22Rv1 (cell line): ENCODE measurements around the gene PIGN.
"Not testable (repeated sequence)": the region's sequence is repeated elsewhere in the genome, so short reads cannot be mapped to it uniquely, and the experiment has no call there.

Source experiments
- H3K27ac ChIP-seq: fragments of 450-650 bp; 2 replicates; pipeline ENCODE4 v1.5.1; 2017
- ZFX ChIP-seq: fragments of 450-650 bp; IDR thresholded peaks from 2 replicates; pipeline ENCODE4 v1.6.1; 2017; ENCODE audit warnings: antibody characterized with exemption, borderline replicate concordance
- TF ChIP-seq, protein P1 (sequence below): fragments of 450-650 bp; IDR thresholded peaks from 2 replicates; pipeline ENCODE4 v1.5.1; 2017; ENCODE audit warnings: mild to moderate bottlenecking

The PIGN gene

DNA sequence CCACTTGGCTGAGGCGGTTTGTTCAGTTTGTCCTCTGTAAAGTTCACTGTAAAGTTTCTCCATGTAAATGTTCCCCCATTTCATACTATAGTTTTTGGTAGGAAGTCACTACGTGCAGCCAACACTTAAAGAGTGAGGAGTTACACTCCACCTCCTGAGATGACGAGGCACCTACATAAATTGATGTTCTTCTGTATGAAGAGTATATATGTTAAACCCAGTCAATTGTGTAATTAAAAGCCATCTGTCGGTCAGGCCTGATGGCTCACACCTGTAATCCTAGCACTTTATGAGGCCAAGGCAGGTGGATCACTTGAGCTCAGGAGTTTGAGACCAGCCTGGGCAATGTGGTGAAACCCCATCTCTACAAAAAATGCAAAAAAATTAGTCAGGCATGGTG lies 7.6 kb downstream of the PIGN start:
- H3K27ac ChIP-seq: no peak overlapping the region
- no peak for TF ChIP-seq ZFX
- TF ChIP-seq, protein P1, sequence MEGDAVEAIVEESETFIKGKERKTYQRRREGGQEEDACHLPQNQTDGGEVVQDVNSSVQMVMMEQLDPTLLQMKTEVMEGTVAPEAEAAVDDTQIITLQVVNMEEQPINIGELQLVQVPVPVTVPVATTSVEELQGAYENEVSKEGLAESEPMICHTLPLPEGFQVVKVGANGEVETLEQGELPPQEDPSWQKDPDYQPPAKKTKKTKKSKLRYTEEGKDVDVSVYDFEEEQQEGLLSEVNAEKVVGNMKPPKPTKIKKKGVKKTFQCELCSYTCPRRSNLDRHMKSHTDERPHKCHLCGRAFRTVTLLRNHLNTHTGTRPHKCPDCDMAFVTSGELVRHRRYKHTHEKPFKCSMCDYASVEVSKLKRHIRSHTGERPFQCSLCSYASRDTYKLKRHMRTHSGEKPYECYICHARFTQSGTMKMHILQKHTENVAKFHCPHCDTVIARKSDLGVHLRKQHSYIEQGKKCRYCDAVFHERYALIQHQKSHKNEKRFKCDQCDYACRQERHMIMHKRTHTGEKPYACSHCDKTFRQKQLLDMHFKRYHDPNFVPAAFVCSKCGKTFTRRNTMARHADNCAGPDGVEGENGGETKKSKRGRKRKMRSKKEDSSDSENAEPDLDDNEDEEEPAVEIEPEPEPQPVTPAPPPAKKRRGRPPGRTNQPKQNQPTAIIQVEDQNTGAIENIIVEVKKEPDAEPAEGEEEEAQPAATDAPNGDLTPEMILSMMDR: no peak

DNA sequence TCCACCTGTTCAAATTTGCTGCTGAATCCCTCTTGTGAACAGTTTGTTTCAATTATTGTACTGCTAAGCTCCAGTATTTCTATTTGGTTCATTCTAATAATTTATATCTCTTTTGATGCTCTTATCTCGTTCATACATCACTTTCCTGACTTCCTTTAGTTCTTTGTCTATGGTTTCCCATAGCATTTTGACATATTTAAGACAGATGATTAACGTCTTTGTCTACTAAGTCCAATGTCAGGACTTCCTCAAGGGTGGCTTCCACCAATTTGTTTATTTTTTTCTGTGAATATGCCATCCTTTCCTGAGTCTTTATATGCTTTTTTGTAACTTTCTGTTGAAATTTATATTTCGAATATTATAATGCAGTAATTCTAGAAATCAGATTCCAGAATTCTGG lies 9.6 kb downstream of the PIGN start:
- no peak overlapping the region for H3K27ac ChIP-seq
- TF ChIP-seq, protein P1: no peak
- no peak for TF ChIP-seq ZFX

DNA sequence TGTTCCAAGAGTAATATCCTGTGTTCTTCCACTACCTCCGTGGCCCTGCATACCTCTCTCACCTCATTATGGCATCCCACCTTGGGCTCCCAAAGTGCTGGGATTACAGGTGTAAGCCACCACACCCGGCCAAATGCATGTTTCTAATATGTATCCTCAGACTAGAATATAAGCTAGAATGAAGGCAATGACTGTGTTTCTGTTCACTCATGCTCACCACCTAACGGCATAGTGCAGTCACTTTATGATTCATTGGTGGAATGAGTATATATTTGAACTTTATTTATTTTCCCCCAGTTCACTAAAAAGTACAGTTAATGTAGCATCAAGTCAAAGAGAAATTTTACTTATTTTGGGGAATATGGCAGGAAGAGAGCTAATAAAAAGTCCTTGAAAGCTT lies 11.3 kb downstream of the PIGN start:
- no peak for TF ChIP-seq ZFX
- TF ChIP-seq, protein P1: no peak
- H3K27ac ChIP-seq: no peak overlapping the region

DNA sequence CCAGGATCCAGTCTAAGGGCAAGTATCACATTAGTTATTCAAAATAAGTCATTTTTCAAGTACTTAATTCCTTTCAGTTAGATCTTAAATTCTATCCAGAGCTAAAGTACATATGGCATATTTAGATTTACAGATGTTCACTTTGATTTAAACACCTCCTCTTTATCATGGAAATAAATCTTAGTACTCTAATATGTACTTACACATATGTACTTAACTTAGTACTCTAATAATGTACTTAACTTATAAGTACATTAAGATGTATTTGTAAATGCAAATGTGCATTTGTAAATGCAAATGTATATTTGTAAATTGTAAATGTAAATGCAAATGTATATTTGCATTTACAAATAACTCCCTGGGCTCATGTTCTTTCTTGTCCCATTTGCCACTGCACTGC lies 14.6 kb downstream of the PIGN start:
- H3K27ac ChIP-seq: no peak overlapping the region
- no peak for TF ChIP-seq ZFX
- TF ChIP-seq, protein P1: no peak

DNA sequence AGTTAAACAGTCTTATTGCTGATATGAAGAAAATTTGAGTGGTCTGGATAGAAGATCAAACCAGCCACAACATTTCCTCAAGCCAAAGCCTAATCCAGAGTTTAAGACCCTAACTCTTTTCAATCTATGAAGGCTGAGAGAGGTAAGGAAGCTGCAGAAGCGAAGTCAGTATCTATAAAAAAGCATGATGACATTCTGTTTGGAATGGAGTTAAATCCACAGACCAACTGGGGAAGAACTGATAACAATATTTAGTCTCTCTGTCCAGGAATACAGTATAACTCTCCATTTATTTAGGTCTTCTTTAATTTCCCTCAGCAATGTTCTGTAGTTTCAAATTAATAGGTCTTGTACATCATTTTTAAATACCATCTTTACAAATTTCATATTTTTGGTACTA lies 16.0 kb downstream of the PIGN start:
- TF ChIP-seq, protein P1: no peak
- no peak for TF ChIP-seq ZFX
- no peak overlapping the region for H3K27ac ChIP-seq

DNA sequence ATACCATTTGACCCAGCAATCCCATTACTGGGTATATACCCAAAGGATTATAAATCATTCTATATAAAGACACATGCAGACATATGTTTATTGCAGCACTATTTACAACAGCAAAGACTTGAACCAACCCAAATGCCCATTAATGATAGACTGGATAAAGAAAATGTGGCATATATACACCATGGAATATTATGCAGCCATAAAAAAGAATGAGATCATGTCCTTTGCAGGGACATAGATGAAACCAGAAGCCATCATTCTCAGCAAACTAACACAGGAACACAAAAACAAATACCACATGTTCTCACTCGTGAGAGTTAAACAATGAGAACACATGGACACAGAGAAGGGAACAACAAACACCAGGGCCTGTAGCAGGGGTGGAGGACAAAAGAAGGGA lies 20.3 kb downstream of the PIGN start:
- H3K27ac ChIP-seq: not testable (repeated sequence)

DNA sequence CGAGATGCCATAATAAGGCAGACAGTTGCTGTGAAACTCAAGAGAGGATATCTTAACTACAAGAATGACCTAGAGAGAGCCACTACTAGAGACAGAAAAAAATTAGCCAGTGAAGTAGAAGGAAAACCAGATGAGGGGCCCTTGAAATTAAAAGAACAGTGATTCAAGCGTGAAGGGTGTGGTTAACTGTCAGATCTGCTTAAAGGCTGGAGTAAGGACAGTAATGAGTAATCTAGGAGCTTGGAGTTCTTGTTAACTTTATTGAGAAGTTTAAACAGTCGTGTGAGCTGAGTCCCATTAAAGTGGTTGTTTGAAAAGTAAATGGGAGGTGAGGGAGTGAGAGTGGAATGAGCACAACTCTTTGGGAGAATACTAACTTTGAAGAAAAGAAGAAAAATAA lies 21.3 kb downstream of the PIGN start:
- TF ChIP-seq, protein P1: no peak
- no peak for TF ChIP-seq ZFX
- no peak overlapping the region for H3K27ac ChIP-seq

DNA sequence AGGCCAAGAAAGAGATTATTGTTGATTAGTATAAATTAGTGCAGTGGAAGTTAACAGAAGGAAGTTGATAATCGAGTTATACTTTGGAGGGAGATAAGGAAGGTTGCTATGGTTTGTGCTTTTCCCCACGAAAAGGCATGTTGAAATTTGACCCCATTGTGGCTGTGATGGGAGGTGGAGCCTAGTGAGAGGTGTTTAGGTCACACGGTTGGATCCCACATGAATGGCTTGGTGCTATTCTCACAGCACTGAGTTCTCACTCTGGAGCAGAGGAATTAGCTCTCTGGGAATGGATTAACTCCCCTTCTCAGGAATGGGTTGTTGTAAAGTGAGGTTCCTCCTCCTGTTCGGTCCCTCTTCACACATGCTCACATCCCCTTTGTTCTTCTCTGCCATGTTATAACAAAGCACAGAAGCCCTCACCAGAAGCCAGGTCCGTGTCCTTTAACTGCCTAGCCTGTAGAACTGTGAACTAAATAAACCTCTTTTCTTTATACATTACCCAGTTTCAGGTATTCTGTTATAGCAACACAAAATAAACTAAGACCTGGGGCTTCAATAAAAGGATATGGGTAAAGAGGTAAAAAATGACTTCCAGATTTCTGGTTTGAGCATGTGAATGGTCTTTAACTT lies 21.9 kb downstream of the PIGN start:
- H3K27ac ChIP-seq: no peak overlapping the region

More for the DNA sequence above, 21.9 kb downstream of the PIGN start:
- TF ChIP-seq, protein P1: no peak
